ENCODE data around the gene RFT1. TPM values are rescaled to one million over a fixed set of nuclear protein-coding genes. Genes with fewer than 3 reads are reported as not detected.
A peak's percentile ranks its signal among the peaks of the same experiment; 100 is the strongest.
"Not testable (repeated sequence)": the region's sequence is repeated elsewhere in the genome, so short reads cannot be mapped to it uniquely, and the experiment has no call there.

RFT1 gene
- polyA plus RNA-seq, 5 donors: 21.3 to 25.4 (median 24.6) TPM

DNA sequence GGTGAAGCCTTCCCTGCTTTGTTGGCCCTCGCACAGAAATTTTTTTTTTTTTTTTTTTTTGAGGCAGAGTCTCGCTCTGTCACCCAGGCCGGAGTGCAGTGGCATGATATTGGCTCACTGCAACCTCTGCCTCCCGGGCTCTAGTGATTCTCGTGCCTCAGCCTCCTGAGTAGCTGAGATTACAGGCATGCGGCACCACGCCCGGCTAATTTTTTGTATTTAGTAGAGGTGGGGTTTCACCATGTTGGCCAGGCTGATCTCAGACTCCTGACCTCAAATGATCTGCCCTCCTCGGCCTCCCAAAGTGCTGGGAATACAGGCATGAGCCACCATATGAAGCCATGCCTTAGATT, 20.8 kb upstream of the RFT1 start:
- DNase-seq: not testable (repeated sequence)

DNA sequence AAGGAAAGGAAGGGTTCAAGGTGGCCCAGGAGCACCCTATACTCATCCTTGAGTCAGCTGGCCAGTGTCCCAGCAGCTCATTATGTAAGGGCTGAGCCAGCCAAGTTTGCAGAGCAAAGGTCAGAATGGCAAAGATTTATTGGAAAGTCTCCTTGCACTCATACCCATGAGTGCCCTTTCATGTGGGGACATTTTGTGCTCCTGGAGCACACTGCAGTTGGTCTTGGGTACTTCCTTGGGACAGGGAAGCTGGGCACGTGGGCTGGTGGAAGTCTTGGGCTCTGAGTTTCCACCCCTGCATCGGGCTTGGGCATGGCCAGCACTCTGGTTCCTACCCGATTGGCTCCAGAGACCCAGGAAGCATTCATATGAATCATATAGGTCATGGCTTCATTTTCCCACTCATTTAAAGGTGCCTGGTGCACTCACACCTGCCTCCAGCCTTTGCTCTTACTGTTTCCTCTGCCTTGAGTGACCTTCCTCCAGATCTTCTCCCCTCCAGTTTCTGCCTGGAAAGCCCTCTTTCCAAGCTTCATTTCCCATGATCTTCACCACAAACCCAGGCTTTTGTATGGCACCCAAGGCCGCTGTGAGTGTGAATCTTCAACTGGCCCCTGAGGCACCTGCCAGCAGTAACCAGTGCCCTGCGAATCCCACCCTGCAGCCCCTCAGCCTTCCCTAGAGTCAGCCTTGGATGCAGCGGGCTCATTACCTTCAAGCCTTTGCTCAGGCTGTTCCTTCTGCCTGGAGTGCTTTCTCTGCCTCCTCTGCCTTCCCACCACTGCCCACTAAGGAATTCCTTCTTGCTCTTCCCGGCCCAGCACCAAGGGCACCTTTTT, 20.2 kb upstream of the RFT1 start:
- no peak for DNase-seq

DNA sequence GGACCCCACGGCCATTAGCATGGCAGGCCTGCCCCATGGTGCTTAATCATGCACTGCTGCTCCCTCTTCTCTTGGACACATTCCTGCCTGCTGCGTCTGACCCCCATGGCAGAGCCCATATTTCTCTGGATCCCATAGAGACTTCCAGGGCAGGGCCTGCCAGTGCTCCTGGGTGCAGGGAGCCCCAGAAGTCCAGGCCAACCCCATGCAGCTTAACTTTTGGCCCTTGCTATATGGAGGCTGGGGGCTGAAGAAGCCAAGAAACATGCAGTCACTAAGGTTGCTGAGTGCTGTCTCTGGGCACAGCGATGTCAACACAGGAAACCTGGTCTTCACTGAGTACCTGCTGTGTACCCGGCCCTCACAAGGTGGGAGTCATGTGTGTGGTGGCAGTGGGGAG, 19.5 kb upstream of the RFT1 start:
- no peak for DNase-seq

DNA sequence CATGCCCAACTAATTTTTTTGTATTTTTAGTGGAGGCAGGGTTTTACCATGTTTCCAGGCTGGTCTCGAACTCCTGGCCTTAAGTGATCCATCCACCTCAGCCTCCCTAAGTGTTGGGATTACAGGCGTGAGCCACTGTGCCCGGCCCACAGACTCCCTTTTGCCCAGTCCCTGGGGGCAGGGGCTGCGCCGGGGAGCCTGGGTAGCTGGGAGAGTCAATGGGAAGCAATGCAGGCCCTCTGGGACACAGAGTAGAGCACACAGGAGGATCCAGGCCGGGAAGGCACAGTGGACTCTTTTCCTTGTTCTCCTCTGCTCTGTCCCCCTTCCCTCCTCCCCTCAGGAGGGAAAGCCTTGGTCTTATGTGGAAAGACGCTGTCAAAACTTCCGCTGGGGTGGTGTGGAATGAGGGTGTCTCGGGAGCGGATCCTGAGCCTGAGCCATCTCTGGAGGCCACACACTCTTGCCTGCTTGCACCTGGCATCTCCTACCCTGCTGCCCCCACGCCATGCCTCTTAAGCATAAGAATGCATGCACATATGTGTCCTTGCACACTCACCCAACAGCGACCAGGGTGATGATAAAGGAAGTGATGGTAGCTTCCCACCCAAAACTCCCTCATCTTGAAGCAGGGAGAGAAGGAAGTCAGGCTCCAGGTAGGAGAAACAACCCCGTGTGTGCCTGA, 18.9 kb upstream of the RFT1 start:
- DNase-seq: no peak

DNA sequence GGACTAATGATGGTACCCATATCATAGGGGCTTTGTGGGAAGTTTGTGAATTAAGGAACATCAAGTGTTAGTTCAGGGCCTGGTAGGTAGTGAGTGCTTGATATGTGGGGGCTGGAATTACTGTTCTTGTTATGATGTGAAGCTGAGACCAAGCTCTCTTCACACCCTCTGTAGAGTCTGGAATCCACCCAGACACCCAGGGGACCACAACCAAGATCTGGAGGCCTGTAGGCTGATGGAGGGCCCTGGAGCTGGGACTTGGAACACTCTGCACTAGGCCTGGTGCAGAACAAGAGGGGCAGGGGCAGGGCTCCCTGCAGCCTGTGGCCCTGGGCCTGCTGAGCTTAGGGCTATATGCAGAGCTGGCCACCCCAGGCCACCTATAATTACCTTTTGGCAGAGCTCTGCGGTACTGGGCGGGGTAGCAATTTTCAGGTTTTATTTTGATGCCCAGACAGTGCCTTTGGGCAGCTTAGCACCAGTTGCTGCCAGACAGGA, 17.7 kb upstream of the RFT1 start:
- DNase-seq: no peak

DNA sequence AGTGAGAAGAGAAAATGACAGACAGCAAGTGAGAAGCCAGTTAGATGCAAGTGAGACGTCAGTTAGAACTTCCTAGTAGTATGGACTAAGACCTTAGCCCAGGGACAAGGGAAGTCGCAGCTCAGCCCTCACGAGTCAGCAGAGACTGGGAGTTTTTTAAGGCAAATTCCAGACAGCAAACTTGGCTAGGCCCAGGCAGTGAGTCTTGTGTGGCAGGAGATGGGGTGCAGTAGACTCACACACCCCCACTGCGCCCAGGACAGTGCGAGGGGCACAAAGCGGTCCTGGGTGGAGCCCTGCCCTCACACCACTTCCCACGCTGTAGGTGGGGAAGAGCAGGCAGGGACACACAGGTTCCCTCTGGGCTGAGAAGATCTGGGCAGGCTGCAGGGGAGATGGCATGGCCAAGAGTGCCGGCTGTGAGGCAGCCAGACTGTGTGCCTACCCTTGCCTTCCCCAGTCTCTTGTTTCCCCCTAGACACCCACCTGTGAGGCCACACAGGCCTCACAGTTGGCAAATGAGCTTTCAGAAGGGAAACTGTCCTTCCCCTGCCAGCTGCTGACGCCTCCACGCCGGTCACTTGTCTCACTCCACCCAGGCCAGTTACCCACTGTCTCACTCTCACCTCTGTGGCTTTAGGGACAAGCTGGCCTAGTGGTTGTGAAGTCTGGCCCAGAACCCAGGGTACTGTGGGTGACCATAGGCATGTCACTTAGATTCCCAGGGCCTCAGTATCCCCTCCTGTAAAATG, 17.1 kb upstream of the RFT1 start:
- DNase-seq: no peak

DNA sequence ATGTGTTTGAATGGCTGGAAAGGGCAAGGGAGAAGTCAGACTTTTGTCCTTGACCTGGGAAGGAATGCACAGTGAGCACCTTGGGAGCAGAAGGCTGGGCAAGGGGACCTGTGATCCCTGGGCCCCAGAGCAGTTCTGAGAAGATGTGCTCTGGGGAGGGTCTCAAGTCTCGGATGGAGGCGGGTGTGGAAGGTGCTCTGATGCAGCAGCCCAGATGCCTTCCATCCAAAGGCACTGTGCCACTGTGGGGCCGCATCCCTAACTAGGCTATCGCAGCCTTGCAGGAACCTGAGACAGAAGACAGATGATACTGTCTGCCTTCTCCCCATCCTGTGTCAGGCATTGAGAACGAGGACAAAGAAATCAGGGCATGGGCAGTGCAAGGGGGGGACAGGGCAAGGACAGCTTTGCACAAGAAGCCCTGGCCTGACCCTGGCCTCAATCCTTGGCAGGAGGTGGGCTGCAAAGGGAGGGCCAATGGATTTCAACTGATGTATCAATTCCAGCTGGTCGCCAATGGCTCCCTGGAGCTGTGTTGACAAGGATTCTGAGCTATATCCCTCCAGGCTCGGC, 16.2 kb upstream of the RFT1 start:
- DNase-seq: no peak

DNA sequence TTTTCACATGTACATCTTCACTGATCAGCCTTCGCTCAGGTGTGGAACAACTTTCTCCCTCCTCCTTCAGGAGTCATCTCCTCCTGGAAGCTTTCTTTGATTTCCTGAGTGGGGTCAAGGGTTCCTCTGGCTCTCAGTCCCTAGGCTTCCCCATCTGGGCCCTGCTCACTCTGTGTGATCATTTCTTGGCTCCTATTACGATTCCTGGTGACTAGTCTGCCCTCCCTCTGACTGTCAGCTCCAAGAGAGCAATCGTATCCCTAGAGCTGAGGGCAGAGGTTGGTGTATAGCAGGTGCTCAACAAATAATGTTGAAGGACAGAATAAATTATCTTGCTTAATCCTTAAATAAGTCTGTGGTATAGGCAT, 15.5 kb upstream of the RFT1 start:
- no peak for DNase-seq

DNA sequence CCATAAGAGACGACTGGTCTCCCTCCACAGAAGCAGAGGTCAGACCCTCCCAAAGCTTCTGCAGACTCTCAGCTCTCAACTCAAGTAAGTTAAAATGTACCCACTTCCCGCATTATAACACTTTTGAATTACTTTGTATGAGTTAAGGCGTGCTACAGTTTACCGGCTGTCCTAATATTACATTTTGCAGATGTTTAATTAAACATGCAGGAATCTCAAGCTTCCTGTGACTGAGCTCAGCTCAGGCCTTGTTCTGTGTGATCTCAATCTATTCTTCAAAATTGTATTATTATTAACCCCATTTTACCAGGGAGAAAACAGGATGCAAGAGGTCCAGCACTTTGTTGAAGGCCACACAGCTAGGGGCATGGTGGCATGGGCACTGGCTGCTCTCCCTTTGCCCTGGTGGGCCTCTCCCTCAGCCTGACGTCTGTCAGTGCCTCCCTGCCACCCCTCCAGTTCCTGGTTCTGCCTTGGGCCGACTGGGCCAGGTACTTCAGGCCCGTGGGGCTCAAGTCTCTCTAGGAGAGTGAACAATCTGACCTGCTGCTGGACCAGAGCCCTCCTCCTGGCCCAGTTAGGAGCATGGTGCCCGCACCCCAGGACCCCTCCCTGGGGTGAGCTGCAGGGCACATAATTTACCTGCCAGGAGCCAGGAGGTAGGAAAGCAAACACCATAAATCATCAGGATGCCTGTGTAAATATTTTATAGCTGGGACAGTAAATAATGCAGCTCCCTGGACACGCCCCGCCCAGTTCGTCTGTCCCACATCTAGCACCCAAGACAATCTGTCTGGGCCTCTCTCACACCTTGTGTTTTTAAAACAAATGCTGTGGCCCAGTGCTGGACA, 14.9 kb upstream of the RFT1 start:
- no peak for DNase-seq

DNA sequence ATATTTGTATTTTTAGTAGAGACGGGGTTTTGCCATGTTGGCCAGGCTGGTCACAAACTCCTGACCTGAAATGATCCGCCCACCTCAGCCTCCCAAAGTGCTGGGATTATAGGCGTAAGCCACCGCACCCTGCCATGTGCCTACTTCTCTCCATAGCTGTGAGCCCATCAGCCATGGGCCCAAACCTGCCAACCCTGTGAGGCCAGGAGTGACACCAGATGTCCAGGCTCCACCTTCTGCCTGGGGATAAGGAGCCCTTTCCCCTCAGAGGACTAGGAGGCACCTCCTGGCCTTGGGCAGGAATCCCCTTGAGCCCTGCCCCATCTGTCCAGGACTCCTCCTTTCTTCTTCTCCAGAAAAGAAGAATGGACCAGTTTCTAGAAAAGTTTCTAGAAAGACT, 14.2 kb upstream of the RFT1 start:
- DNase-seq: no peak

DNA sequence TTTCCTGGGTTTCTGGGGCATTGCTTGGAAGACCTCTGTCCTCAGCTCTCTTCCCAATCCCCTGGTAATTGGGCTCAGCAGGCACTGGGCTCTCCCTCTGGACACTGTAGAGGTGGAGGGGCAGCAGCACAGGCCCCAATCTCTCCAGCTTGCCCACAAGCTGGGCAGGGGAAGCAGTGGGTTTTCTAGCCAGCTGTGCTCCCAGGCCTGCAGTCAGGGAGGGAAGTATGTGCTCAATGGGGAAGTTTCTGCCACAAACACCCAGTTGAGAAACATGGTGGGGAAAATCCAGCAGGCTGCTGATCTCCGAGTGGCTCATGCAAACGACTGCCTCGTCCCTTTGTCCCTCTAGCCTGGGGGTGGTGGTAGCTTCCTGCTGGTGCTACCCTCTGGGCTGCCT, 12.8 kb upstream of the RFT1 start:
- no peak for DNase-seq

DNA sequence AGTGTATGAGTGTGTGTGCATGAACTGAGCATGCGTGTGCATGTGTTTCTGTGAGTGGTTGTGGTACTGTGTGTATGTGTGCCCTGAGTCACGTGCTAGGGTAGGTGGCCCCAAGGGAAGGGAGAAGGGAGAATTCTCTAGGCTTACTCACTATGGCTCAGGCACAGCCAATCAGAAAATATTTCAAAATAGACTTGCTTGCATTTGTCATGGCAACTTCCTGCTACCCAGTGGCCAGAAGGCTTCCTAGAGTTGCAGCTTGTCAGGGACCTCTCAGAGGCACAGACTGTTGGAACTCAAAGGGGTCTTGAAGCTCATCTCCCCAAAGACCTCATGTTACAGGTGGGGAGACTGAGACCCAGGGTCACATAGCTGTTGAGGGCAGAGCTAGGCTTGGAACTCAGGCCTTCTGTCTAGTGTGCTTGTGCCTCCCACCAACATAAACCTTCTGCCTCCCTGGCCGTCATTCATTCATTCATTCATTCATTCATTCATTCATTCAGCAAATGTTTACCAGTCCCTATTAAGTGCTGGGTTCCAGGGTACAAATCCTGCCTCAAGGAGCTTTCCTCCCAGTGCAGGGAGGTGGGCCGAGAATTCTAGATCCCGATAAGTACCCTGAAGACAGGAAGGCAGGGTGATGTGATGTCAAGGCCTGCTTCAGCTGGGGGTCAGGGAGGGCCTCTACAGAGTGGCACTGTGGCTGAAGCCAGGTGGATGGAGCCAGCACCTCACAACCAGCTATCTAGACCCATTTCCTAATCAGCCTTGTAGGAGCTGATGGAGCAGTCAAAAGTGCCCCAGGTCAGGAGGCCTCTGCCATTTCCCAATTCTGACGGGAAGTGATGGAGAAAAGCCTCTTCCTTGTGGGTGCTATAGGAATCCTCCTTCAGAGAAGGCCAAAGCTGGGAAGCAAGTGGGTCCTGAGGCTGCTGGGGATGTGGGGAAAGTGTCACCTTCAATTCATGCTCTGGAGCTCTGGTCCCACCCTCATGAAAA, 10.9 kb upstream of the RFT1 start:
- no peak for DNase-seq

DNA sequence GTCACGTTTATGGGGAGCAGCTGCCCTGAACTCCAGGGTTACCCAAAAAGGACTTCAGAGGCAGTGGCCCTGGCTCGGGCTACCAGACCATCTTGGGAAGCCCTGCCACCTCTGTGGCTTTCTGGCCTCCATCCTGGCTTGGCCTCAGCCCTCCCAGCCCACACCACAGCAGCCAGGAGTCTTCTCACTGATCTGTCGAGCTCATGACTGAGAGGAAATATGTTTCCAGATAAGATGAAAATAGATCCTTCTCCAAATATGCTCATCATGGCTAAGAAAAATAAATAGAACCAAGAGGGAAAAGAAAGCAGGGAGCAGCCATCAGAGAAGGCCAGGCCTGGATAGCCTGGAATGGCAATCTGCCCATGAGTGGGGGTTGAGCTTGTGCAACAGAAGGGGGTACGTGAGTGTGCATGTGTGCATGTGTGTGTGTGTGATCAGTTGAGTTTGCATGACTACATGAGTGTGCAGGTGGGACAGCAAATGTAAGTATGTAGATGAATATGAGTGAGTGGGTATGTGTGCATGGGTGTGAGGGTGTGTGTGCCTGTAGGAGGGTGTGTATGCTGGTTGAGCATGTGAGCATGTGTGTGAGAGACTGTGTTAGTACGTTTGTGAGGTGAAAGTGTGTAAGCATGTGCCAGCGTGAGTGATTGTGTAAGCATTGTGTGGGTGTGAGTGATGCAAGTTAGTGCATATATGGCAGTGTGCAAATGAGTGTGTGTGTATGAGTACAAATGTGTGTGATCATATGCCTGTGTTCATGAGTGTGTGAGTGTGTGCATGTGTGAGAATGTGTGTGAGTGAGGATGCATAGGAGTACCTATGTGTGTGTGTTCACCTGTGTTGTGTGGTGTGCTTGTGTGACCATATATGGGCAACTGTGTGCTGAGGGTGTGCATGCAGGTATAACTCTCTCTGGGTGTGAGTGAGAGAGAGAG, 9.9 kb upstream of the RFT1 start:
- DNase-seq: no peak

DNA sequence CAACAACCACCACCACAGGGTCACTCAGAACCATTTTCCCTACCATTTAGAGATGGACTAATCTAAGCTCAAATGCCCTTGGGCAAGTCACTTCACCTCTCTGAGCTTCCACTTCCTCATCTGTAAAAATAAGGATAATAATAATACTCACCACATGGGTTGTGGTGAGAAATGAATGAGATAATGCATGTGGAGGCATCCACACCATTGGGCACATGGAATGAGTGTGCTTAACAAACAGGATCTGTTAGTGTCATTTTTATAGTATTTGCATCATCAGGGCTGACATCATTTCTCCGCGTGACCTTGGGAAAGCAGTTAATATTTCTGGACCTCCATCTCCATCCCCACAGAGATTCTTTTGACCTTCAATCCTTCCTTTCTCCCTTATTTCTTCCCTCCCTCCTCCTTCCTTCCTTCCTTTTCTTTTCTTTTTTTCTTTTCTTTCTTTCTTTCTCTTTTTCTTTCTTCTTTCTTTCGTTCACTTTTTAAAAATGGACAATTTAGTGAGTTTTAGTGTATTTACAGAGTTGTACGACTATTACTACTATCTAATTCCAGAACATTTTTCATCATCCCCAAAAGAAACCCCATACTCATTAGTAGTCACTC, 7.7 kb upstream of the RFT1 start:
- DNase-seq: no peak

DNA sequence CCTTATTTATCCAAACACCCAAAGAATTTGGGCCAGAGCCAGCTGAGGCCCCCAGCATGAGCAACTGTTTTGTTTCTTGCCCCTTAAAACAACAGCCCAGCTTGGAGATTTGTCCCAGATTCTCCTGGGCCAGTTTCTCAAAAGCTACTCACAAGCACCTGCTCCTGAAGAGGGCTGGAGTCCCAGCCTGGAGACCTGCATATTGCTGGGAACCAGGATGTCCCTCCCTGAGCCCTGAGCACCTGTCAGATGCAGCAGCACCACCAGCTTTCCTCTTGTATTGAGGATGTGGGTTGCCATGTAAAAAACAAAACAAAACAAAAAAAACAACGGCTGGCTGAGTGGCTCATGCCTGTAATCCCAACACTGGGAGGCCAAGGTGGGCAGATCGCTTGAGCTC, 7.0 kb upstream of the RFT1 start:
- no peak for DNase-seq

DNA sequence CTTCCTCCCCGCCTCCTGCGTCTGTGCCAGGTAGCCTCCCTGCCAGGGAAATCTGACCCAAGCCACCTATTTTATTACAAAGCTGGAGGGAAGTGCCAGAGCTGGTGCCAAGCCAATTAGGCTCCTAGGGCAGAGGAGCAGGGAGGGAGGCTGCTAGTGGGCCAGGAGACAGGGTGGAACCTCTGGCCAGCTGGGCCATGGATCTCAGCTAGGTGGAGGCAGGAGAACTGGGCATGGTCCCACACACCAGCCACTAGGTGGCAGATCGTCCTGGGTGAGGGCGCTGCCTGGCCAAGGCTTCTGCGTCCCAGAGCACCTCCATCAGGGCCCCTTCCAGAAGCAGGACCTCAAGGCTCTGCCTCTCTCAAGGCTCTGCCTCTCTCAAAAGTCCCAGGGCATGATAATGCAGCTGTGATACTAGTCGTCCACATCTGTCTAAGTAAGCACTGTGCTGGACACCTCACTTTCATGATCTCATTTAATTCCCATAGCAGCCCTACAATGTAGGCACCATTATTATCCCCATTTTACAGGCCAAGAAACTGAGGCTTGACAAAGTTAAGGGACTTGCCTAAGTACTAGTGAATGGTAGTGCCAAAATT, 4.5 kb upstream of the RFT1 start:
- peak; percentile 52 to 54 for DNase-seq

DNA sequence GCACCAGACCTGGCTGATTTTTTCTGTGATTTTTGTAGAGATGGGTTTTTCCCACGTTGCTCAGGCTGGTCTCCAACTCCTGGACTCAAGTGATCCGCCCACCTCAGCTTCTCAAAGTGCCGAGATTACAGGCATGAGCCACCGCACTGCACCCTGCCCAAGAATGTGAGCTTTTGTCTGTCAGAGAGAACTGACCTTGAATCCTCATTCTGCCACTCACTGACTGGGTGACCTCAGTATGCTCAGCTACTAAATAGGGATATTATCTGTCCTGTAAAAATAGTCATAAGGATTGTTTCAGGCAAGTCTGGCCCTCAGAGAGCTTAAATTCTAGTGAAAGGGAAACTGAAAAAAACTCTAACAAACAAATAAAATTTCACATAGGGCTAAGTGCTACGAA, 2.1 kb upstream of the RFT1 start:
- DNase-seq: no peak

DNA sequence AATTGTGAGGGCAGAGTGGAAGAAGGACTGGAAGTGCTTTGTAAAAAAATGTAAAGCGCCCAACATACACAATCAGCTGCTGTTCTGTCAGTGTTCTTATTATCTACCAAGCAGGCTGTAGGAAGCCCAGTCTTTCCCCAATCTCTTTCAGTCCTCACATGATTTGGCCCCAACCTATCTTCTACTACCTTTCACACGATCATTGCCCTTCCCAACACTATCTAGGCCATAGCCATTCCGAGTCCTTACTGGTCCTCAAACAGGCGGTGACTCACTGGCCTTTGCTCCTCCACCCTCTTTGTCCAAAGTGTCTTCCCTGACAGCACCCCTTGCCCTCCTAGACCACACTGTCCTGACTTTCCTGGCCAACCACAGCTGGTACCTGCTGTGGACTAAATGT, 861 bp upstream of the RFT1 start:
- DNase-seq: no peak
